NCI-H82 (cell line): ENCODE data around the gene GUCY2C.

Source experiments
- DNase-seq: peaks from one replicate; lab custom pipeline; 2025; lab: John Stamatoyannopoulos, UW

GUCY2C gene

DNA sequence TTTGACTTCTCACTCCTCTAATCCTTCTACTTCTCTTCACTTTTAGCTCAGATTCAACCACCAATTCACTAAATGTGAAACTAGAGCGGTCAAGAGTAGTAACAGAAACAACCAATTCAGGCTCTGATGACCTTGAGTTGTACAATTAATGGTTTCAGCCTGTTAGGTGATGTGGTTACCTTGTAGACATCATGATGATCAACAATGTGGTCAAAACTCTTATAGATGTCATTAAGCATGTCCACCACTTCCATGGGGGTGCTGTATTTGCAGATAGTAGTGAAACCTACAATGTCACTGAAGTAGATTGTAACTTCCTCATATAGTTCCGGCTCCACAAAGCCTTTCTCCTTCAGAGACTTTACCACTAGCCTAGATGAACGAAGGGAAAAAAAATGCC, 74.6 kb downstream of the GUCY2C start:
- no peak for DNase-seq

DNA sequence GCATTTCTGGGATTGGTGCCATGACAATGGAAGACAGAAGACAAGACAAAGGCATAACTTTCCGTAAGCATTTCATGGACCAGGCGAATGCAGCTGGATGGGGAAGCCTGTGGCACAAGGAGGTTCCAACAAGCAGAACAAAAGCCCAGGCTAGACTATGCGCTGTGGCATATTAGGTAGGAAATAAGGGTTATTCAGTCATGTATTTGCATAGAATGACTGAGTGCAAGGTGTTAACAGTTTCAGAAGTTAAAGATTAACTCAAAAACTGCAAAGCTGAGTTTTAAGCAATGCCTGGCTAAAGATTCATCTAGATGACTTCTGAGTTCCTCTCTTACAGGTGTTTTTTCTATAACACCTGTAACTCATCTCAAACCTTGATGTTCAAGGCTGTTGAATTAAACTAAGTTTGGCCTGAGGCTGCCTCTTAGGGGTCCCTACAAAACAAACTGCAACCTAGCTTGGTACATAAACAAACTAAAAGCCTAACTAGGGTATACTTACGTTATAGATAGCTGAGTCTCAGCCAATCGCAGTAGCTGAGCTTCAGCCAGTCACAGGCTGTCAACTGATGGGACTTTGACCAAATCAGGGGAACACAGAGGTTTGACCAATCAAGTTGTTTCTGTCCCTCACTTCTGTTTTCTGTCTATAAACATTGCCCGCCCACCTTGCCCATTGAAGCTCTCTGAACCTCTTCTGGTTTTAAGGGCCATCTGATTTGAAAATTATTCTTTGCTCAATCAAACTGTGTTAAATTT, 76.5 kb downstream of the GUCY2C start:
- no peak for DNase-seq

DNA sequence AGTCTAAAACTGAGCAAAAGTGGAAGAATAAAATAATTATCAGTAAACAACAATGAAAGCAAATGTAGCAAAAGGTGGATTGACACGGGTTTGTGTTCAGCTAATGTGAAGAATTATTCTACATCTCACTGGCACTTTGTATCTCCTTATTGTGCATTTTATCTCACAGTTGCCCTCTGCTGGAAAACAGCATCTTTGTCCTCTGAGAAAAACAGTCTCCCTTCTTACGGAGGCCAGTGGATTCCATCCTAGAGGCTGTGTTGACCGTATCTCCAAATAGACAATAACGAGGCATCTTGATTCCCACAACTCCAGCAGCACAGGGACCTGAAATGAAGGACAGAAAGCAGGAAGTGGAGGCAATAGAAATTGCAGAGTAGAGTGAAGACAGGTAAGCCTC, 77.4 kb downstream of the GUCY2C start:
- DNase-seq: peak; percentile 24

DNA sequence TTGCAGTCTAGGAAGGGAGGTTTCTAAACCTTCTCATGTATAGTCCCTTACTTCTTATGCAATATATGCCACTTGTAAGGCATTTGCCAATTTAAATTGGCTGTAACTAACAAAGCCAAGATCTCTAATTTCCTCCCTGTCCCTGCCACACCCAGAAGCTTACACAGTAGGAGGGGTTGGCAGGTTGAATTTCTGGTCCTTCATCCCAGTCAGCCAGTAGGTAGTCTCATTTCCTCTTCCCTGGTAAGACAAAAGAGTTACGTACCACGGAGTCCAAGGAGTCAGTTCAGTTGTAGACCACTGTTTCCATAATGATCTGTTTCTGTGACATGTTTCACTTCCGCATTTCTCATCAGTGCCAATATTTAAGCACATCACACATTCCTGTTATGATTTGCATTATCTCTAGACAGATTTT, 81.7 kb downstream of the GUCY2C start:
- DNase-seq: no peak

DNA sequence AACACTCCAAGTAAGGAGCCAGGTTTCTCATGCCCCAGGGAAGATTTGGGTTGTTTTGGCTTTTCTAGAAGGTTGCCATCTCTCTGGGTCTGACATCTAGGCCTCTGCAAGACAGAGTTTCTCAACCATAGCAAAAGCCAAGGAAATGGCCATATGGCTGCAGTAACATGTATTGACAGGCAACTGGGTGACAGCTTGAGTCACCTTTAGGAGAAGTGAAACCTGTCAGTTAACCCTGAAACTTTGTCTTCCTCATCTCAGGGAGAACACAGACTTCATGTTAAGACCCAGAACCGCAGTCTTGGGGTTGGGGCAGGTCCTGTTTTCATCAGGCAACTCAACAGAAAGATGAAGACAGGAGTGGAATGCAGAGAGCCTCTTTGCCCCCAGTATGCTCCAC, 82.7 kb downstream of the GUCY2C start:
- DNase-seq: no peak

DNA sequence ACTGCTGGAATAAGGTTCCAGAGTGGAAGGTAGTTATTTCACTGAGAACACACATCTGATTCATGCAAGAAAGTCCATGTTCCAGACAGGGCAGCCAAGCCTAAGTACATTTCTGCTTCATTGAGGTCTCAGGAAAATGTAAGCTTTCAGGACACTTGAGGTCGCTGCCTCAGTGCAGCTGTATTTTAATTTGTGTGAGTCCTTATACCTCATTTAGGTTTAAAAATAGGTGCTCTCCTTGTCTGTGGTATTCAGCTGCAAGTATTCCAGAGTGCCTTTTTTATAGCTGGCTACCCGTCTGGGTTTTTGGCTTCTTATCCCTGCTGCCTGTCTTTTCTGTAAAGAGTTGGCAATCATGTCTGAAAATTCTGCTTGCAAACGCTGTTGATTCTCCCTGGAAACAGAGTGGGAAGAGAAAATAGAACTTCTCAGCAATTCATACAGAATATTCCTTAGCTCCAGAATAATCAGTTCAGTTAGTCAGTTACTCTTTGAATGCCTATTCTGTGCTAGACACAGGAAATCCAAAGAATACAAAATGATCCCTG, 83.4 kb downstream of the GUCY2C start:
- no peak for DNase-seq

DNA sequence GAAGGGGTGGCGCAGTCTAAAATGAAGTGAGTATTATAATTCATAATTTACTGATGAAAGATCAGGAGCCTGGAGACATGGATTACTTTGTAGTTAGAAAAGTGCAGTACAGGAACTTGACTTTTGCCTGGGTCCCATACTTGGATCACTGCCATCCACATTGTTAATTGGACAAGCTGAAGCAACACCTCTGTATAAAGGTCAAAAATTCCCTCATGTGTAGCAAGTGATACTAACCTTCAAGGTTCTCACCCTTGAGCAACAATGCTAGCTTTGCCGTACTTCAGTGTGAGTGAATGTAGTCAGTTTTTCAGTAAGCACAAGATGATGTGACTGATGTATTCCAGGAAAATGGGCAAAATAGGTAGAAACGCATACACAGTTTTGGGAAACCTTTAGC, 84.1 kb downstream of the GUCY2C start:
- DNase-seq: no peak

DNA sequence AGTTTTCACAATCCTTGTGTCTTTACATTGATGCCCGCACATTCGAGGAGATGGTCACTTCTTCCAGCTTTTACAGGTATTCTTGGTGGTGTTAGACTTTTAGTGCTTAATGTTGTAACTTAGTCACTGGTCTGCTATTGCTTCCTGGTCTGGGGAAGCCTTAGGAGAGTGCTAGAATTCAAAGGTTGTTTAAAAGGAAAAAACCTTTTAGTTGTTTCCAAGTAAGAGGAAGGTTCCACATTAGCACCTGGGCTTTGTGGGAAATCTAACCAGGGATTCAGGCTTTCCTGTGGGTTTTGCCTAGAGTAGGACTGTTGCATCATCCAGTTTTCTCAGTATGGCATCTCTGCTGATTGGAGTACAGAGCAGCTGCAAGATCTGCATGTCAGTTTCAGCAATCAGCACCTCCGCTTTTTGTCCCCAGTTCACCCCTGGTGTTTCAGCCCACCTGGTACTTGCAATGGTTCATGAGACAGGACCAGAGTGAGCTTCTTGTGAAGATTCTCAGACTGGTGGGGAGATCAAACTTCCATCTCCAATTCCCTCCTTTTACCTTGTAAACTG, 84.7 kb downstream of the GUCY2C start:
- DNase-seq: no peak

DNA sequence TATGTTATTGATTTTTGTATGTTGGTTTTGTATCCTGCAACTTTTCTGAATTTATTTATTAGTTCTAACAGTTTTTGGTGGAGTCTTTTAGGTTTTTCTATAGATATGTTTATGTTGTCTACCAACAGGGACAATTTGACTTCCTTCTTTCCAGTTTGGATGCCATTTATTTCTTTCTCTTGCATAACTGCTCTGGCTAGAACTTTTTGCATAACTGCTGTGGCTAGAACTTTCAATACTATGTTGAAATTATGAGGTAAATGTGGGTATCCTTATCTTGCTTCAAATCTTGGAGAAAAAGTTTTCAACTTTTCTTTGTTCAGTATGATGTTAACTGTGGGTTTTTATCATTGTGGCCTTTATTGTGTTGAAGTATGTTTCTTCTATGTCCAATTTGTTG, 88.8 kb downstream of the GUCY2C start:
- DNase-seq: no peak

DNA sequence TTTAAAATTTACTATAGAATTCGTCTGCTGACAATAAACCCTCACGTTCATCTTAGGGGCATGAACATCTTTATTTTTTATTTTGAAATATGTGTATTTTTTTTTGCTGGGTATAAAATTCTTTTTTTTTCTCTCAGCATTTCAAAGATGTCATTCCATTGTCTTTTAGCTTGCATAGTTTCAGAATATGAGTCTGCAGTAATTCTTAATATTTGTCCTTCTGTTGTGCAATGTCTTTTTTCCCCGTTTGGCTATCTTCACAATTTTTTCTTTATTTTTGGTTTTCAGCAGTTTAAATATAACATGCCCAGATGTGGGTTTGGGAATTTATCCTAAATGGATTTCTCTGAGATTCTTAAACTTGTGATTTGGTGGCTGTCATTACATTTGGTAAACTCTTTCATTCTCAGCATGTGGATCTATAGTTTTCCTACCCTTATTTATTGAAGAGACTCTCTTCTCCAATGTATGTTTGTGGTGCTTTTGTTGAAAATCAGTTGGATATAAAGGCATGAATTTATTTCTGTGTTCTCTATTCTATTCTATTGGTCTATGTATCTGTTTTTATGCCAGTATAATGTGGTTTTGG, 90.9 kb downstream of the GUCY2C start:
- DNase-seq: no peak

DNA sequence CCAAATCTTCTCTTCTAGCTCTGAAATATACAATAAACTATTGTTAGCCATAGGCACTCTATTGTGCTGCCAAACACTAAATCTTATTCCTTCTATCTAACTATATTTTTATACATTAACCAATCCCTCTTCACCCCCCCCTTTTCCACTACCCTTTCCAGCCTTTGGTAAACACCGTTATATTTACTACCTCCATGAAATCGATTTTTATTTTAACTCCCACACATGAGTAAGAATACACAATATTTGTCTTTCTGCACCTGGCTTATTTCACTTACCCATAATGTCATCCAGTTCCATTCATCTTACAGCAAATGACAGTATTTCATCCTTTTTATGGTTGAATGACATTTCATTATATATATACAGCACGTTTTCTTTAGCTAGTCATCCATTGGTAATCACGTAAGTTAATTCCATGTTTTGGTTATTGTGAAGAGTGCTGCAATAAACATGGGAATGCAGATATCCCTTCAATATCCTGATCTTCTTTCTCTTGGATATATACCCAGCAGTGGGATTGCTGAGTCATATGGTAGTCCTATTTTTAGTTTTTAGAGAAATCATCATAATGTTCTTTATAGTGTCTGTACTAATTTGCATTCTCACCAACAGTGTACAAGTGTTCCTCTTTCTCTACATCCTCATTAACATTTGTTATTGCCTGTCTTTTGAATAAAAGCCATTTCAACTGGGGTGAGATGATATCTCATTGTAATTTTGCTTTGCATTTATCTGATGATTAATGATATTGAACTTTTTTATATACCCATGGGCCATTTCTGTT, 94.5 kb downstream of the GUCY2C start:
- no peak for DNase-seq

DNA sequence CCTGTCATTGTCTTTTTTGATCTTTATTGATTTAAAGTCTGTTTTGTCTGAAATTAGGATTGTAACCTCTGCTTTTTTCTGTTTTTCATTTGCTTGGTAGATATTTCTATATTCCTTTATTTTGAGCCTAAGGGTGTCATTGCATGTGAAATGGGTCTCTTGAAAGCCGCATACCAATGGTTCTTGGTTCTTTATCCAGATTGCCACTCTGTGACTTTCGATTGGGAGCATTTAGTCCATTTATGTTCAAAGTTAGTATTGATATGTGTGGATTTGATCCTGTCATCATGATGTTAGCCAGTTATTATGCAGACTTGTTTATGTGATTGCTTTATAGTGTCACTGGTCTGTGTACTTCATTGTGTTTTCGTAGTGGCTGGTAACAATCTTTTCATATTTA, 98.9 kb downstream of the GUCY2C start:
- no peak for DNase-seq

DNA sequence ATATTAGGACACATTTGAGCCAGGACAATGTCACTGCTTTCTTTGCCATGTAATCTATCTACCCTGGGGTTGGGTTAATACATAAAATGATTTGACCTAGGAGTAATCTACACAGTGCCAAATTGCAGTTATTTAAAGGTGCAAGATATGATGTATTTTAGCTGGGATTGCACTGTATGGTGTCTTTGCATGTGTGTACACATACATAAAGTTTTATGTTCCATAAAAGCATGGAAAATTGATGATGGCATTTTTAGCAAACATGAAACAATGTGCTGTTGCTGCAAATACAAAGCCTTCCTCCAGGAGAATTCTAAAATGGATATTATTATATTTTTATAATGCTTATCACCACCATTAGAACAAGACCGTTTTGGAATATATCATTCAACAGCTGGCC, 104.7 kb downstream of the GUCY2C start:
- DNase-seq: no peak

DNA sequence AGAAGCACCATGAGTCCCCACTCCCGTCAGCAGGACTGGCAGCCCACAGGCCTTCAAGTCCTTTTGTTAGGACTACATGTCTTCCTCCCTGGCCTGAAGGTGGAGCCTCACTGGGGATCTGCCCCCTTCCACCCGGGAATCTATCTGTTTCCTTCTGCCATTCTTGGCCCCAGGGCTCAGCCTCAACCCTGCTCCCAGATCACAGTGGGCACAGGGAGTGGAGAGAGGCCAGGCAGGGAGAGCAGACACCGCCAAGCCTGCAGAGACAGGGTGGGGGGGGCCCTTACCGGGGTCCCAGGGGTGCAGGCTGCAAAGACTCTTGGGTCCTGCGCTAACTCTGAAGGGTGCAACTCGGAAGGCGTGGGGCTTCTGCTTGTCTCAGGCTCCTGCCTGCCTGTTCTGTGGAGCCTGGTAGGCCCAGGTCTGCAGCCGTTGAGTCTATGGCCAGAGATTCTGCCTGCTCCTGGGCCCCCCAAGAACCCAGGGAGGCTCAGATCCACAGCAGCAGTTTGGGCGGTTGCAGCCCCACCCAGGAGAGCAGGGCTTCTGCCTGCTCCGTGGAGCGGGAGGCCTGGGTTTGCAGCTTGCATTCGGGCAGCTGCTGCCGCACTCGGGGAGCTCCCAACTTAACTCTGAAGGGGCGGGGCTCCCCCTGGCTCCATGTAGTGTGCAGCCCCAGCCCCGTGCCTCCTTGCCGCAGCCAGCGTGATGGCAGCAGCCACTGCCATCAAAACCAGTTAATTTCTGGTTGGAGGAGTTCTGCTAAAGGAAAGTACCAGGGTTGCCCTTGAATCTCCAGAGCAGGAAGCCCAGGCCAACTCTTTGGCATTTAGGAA, 107.0 kb downstream of the GUCY2C start:
- DNase-seq: no peak

DNA sequence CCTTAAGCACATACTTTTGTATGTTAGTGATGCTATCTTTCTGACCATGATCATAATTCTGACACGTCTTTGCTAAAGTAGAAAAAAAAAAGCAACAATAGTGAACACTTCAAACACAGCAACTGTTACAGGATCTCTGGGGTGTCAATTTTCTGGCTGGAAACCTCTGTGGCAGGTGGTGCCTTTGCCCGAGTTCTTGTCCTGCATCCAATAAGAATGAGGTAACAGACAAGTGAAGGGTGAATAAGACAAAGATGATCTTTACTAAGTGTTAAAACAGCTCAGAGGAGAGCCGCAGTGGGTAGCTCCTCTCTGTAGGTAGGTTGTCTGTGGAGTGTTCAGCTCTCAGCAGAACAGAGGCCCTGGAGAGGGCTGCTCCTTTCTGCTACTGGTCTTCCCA, 107.8 kb downstream of the GUCY2C start:
- DNase-seq: no peak

DNA sequence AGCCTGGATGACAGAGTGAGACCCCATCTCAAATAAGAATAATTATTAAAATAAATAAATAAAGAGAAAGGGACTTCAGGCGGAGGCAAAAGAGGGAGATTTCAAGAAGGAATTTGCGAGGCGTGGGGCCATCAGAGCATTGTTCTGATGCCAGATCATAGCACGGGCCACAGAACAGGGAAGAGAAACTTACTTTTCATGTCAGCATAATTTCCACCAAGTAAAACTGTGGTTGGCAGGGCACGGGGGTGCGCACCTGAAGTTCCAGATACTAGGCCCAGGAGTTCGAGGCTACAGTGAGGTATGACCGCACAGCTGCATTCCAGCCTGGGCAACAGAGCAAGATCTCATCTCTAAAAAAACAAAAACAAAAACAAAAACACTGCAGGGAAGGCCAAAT, 117.8 kb downstream of the GUCY2C start:
- no peak for DNase-seq

DNA sequence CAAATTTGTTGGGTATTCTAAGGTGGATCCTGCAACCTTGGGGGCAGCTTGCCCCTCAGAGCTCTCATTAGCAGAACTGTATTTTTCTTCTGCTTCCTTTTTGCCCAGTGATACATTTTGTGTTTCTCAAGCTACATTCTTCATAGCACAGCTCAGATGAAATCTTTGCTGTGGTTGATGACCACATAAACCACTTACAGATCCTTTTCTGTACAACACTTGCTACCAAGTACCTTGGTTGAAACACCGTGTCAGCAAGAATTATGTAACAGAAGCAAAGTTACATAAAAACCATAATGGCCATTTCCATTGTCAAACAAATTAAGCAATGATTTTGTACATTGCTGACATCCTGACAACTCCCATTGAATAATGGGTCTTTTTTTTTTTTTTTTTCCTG, 119.1 kb downstream of the GUCY2C start:
- no peak for DNase-seq

DNA sequence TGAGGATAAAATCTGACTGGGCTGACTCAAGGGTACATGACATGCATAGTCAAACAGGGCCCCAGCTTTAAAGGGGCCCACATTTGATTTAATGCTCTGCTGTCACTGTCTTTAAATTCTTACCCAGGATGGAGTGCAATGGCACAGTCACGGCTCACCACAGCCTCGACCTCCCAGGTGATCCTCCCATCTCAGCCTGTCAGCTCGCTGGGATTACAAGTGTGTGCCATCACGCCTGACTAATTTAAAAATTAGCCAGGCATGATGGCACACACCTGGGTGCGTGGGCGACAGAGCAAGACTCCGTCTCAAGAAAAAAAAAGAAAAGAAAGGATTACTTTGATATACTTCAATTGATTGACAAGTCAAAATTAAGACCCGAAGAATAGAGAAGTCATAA, 119.5 kb downstream of the GUCY2C start:
- DNase-seq: no peak

DNA sequence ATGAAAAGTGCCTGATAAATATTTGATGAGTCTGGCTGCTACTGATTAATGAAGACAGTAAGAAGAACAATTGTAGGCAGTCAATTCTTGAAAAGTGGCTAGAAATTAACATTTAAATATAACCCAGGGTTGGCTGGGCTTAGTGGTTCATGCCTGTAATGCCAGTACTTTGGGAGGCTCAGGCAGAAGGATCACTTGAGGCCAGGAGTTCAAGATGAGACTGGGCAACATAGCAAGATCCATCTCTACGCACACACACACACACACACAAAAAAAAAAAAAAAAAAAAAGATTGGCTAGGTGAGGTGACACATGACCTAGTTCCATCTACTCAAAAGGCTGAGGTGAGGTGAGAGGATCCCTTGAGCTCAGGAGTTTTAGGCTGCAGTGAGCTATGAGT, 120.8 kb downstream of the GUCY2C start:
- no peak for DNase-seq

DNA sequence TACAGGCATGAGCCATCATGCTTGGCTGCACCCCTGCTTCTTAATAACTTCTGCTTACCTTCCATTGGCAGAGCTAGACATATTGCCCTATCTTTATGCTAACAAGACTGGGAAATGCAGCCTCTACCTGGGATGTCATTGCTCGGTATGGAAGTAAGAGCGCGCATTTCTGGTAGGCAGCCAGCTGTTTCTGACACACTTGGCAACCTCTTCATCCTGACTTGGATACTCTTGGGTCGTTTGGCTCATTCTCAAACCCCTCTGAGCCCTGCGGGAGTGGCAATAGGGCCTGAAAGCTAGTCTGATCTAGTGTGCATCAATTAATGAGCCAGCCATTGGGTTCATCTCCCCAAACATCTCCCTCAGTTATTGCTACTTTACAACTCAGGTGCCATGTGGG, 123.3 kb downstream of the GUCY2C start:
- no peak for DNase-seq

DNA sequence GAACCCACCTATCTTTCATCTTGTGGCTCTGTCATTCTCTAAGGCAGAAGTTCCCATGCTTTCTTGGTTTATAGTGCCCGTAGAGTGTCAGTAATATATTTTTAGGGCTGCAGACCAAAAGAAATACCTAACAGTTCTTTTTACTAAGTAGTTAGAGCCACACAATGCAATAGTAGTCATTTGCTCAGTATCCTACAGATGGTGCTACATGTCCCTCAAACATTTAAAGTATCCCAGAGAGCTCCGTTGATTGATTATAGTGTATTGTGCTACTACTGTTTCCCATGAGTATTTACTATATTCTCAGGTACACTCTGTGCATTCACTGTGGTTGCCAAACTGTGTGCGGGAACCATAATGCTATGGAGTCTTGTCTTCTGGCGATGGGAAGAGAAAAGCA, 124.0 kb downstream of the GUCY2C start:
- DNase-seq: no peak

DNA sequence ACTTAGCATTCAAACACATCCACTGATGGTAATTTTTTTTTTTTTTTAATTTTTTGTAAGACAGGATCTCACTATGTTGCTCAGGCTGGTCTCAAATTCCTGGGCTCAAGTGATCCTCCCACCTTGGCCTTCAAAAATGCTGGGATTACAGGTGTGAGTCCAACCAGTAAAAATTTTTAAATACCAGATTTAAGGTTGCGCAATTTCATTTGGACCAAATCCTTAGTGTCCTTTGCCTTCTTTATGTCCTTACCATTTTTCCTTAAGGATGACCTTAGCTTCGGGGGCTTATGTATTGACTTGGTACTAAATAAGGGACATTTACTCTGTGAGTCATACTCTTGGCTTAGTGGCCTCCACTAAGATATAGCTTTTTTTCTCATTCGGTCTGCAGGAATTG, 124.6 kb downstream of the GUCY2C start:
- DNase-seq: no peak
